Activated CD4-positive, alpha-beta T cell treated with anti-CD3 and anti-CD28 coated beads, Interleukin-2, amount 10 ng/mL, durations not matched to agents 24 days and 14 days (primary cell): ENCODE measurements around the gene SEPHS2. TPM values are rescaled to one million over a fixed set of nuclear protein-coding genes. Genes with fewer than 3 reads are reported as not detected.
"Not testable (repeated sequence)": the region's sequence is repeated elsewhere in the genome, so short reads cannot be mapped to it uniquely, and the experiment has no call there.

Experiments used
- DNase-seq: peaks from one replicate; pipeline ENCODE4 v3.0.0; 2022
- H3K27ac Mint-ChIP-seq: one replicate; pipeline ENCODE4 v1.8.0; 2022; ENCODE audit warnings: mild to moderate bottlenecking, mixed read lengths
- H3K27me3 Mint-ChIP-seq: one replicate; pipeline ENCODE4 v1.8.0; 2022; ENCODE audit warnings: mixed read lengths
- H3K36me3 Mint-ChIP-seq: one replicate; pipeline ENCODE4 v1.8.0; 2022; ENCODE audit warnings: low read depth, mild to moderate bottlenecking, mixed read lengths
- H3K4me1 Mint-ChIP-seq: one replicate; pipeline ENCODE4 v1.8.0; 2021; ENCODE audit warnings: mixed read lengths
- H3K4me3 Mint-ChIP-seq: one replicate; pipeline ENCODE4 v1.8.0; 2022; ENCODE audit warnings: mild to moderate bottlenecking, moderate library complexity, mixed read lengths
- H3K9me3 Mint-ChIP-seq: one replicate; pipeline ENCODE4 v1.8.0; 2021; ENCODE audit warnings: mixed read lengths
- intact Hi-C: fragments of 100-400 bp; cut with micrococcal nuclease; formaldehyde crosslinking; loops from one replicate; pipeline ENCODE4 v1.15.1; 2023
- total RNA-seq: library from RNA; stranded (reverse); gene quantifications from 2 replicates; pipeline ENCODE4 v1.2.3, GENCODE V29; 2022

Gene SEPHS2
- total RNA-seq, 1 donor from 2014 or later = 79.7 TPM

- Mint-ChIP-seq H3K27ac (peak overlapping the region; percentile 34), H3K9me3 (no peaks in the 10 kb centered on the region), H3K27me3 (peaks cover 2% of the 10 kb centered on the region), H3K4me3 (peak overlapping the region; percentile 94), H3K4me1 (peaks cover 31% of the 10 kb centered on the region), H3K36me3 (peaks cover 26% of the 10 kb centered on the region)
- intact Hi-C loops = loop anchor here (1.0 to 5.0 kb wide), 3 partner anchors 9 to 72 kb away; partner anchors contain the start of gene SEPTIN1
- peak; percentile 98 for DNase-seq
Measured at GRCh38 chr16:30409125-30410060, 36.3 kb downstream of the SEPHS2 start.

GRCh38 chr16:30407804-30408534 lies 37.7 kb downstream of the SEPHS2 start:
- no peaks in the 10 kb centered on the region for H3K9me3 Mint-ChIP-seq
- H3K27me3 Mint-ChIP-seq = peaks cover 5% of the 10 kb centered on the region
- H3K36me3 Mint-ChIP-seq = peaks cover 21% of the 10 kb centered on the region
- H3K4me3 Mint-ChIP-seq = peak overlapping the region; percentile 94
- intact Hi-C loops = loop anchor here (1.0 to 5.0 kb wide), 6 partner anchors 9 to 71 kb away; partner anchors contain the start of genes SEPTIN1, TBC1D10B and ZNF48
- peak; percentile 62 for DNase-seq
- H3K27ac Mint-ChIP-seq = peak overlapping the region; percentile 91
- H3K4me1 Mint-ChIP-seq = peaks cover 29% of the 10 kb centered on the region

DNA sequence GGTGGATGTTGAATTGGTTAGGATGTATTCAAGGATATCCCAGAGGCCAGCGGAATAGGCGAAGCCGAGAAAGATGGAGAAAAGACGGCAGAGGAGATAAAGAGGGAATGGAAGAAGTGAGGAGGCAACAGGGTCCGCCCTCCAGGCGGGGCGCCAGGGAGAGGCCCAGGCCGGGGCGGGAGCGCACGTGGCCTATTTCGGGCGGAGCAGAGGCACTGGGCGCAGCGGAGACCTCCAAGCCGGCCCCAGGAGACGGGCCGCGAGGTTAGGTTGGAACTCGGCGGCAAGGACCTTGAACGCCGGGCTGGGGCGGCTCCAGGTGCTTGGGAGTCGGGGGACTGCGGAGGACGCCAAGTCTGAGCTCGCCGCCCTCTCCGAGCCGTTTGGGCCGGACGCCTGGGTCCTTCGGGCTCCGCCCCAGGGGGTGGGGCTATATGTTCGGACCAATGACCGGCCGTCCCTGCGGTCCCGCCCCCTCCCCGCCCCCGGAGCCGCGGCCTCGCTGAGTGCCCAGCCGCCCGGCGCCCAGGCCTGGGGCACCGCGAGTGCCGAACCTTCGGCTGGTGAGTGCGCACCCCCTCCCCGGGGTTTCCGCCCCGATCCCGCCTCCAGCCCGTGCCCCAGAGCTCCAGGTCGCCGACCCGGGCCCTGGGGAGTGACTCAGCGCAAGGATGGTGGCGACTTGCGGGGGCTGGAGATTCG lies 38.4 kb downstream of the SEPHS2 start, which contains the start of gene ZNF771:
TSS of gene ZNF771 (plus strand) at position 505 of the 702 bp plus-strand sequence. CDS start 448 bp downstream, outside the sequence.
- Mint-ChIP-seq H3K36me3 (peaks cover 18% of the 10 kb centered on the region), H3K4me3 (peak within 1 kb of the TSS; percentile 94), H3K27me3 (peaks cover 6% of the 10 kb centered on the region), H3K27ac (peak within 1 kb of the TSS; percentile 99), H3K4me1 (peaks cover 29% of the 10 kb centered on the region), H3K9me3 (no peaks in the 10 kb centered on the region)
- peak; percentile 97 for DNase-seq
- intact Hi-C loops = loop anchor here (1.0 to 5.0 kb wide), 5 partner anchors 10 to 70 kb away; partner anchors contain the start of genes TBC1D10B and ZNF48

DNA sequence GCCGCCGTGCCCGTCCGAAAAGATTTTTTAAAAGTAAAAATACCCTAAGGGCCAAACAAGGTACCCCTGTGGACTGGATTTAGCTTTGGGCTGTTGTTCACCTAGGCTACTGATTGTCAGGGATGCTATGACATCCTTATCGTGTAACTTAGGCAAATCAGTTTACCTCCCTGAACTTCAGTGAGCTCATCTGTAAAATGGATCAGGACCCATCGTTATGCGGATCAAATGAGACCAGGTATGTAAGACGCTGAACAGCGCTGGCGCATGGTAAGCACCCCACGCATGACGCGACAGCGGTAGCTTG lies 38.9 kb downstream of the SEPHS2 start:
- peak overlapping the region; percentile 99 for H3K27ac Mint-ChIP-seq

DNA sequence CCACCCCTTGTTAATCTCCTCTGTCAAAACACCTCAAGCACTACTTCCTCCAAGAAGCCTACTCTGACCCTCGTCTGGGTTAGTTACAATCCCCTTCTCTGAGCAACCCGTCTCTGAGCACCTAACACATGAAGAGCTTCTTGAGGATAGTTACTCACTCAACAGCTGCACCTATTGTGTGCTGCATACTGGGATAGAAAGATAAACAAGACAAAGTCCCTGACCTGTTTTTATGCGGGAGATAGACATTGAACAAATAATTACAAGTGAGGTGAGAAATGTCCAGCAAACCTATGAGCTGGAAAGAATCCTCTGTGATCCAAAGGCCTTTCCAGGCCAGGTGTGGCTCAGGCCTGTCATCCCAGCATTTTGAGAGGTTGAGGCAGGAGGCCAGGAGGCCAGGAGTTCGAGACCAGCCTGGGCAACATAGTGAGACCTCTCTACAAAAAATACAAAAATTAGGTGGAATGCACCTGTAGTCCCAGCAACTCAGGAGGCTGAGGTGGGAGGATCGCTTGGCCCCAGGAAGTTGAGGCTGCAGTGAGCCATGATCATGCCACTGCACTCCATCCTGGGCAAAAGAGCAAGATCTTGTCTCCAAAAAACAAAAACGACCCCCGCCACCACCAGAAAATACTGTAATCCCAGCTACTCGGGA lies 43.8 kb downstream of the SEPHS2 start:
- Mint-ChIP-seq H3K27ac (peak overlapping the region; percentile 23), H3K9me3 (no peaks in the 10 kb centered on the region), H3K4me1 (peaks cover 28% of the 10 kb centered on the region), H3K36me3 (peaks cover 19% of the 10 kb centered on the region), H3K4me3 (peak overlapping the region; percentile 85), H3K27me3 (peaks cover 6% of the 10 kb centered on the region)
- DNase-seq = no peak
- intact Hi-C loops = no loop called here

More for the DNA sequence above, 38.9 kb downstream of the SEPHS2 start:
- no peak for DNase-seq
- peaks cover 25% of the 10 kb centered on the region for H3K4me1 Mint-ChIP-seq
- H3K9me3 Mint-ChIP-seq = no peaks in the 10 kb centered on the region
- intact Hi-C loops = loop anchor here (1.0 to 5.0 kb wide), 5 partner anchors 11 to 69 kb away; partner anchors contain the start of genes TBC1D10B and ZNF48
- peaks cover 14% of the 10 kb centered on the region for H3K36me3 Mint-ChIP-seq
- H3K27me3 Mint-ChIP-seq = peaks cover 6% of the 10 kb centered on the region
- H3K4me3 Mint-ChIP-seq = peak overlapping the region; percentile 94

- H3K4me3 Mint-ChIP-seq = peak overlapping the region; percentile 85
- peak overlapping the region; percentile 96 for H3K27ac Mint-ChIP-seq
- DNase-seq = no peak
- H3K27me3 Mint-ChIP-seq = peaks cover 4% of the 10 kb centered on the region
- intact Hi-C loops = loop anchor here (1.0 kb wide), 3 partner anchors 10 to 29 kb away; partner anchors contain the start of gene TBC1D10B
- H3K9me3 Mint-ChIP-seq = no peaks in the 10 kb centered on the region
- H3K36me3 Mint-ChIP-seq = peaks cover 21% of the 10 kb centered on the region
- H3K4me1 Mint-ChIP-seq = peaks cover 34% of the 10 kb centered on the region
Measured at GRCh38 chr16:30399435-30400186, 46.1 kb downstream of the SEPHS2 start.

GRCh38 chr16:30398661-30399434 lies 46.8 kb downstream of the SEPHS2 start:
- H3K4me1 Mint-ChIP-seq = peaks cover 38% of the 10 kb centered on the region
- DNase-seq = no peak
- peaks cover 4% of the 10 kb centered on the region for H3K27me3 Mint-ChIP-seq
- peak overlapping the region; percentile 52 for H3K4me3 Mint-ChIP-seq
- peaks cover 21% of the 10 kb centered on the region for H3K36me3 Mint-ChIP-seq
- no peaks in the 10 kb centered on the region for H3K9me3 Mint-ChIP-seq
- H3K27ac Mint-ChIP-seq = peak overlapping the region; percentile 53
- intact Hi-C loops = no loop called here

- Mint-ChIP-seq H3K27me3 (peaks cover under 1% of the 10 kb centered on the region), H3K4me3 (no peak overlapping the region), H3K27ac (no peak overlapping the region), H3K36me3 (peaks cover 21% of the 10 kb centered on the region), H3K4me1 (peaks cover 38% of the 10 kb centered on the region), H3K9me3 (no peaks in the 10 kb centered on the region)
- intact Hi-C loops = no loop called here
- DNase-seq = no peak
Measured at GRCh38 chr16:30397776-30398660, 47.7 kb downstream of the SEPHS2 start.

DNA sequence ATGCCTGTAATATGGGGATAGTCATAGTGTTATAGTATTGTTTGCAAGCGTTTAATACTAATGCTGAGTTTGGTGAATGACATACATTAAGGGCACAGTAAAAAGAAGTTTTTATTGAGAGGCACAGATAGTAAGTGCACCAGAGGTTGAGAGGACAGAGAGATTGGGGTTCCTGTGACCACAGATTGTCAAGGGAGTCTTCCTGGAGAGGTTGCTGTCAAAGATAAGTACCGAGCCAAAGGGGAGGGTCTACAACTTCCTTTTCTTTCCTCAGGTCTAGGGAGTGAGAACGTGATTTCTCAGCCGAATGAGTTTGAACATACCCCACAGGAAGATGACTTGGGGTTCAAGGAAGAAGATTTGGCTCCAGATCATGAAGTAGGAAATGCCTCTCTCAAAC lies 48.6 kb downstream of the SEPHS2 start:
- Mint-ChIP-seq H3K36me3 (peaks cover 21% of the 10 kb centered on the region), H3K9me3 (no peaks in the 10 kb centered on the region), H3K4me3 (peak overlapping the region; percentile 96), H3K4me1 (peaks cover 38% of the 10 kb centered on the region), H3K27ac (peak overlapping the region; percentile 49), H3K27me3 (no peaks in the 10 kb centered on the region)
- DNase-seq = no peak
- intact Hi-C loops = no loop called here

DNA sequence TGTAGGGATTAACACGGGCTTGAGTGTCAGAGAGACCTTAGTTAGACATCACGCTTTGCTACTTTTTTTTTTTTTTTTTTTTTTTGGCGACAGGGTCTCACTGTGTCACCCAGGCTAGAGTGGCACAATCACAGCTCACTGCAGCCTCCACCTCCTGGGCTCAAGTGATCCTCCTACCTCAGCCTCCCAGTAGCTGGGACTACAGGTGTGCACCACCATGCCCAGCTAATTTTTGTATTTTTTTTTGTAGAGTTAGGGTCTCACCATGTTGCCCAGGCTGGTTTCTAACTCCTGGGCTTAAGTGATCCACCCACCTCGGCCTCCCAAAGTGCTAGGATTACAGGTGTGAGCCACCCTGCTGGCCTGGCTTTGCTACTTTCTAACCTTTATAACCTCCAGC lies 49.0 kb downstream of the SEPHS2 start:
- H3K27ac Mint-ChIP-seq = peak overlapping the region; percentile 49
- H3K27me3 Mint-ChIP-seq, DNase-seq, intact Hi-C loops, H3K9me3 Mint-ChIP-seq: not testable (repeated sequence)
- peak overlapping the region; percentile 96 for H3K4me3 Mint-ChIP-seq
- peaks cover 21% of the 10 kb centered on the region for H3K36me3 Mint-ChIP-seq
- H3K4me1 Mint-ChIP-seq = peaks cover 37% of the 10 kb centered on the region

DNA sequence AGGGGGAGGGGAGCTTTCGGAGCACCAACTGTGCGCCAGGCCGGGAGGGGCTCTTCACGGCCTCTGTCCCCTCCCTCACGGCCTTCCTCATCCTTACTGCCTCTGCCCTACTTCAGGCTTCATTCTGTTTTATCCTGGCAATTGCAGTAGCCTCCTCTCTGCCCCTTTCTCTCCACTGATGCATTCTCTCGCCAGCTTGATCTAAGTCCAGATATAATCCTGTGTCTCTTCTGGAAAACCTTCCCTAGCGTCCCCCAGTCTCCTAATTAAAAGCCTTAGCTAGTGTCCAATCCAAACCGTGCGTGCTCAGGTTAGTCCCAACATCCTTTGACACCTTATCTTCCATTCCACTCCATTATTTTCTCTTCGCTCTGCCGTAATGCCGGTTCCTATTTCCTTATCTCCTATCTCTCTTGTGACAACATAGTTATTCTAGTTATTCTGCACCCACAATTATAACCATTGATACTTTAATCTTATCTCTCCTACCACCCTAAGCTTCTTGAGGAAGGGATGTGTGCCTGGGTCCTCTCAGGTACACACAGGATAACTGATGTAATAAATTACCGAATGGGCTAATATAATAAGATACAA lies 49.6 kb downstream of the SEPHS2 start:
- Mint-ChIP-seq H3K36me3 (peaks cover 21% of the 10 kb centered on the region), H3K27me3 (no peaks in the 10 kb centered on the region), H3K27ac (peak overlapping the region; percentile 35), H3K9me3 (no peaks in the 10 kb centered on the region), H3K4me1 (peaks cover 35% of the 10 kb centered on the region), H3K4me3 (peak overlapping the region; percentile 96)
- DNase-seq = no peak
- intact Hi-C loops = loop anchor here (1.0 to 2.0 kb wide), 3 partner anchors 11 to 17 kb away; partner anchors contain the start of genes SEPTIN1 and ZNF771
